H9 (cell line): ENCODE measurements around the gene BANP. TPM values are rescaled to one million over a fixed set of nuclear protein-coding genes. Genes with fewer than 3 reads are reported as not detected.
"Not testable (repeated sequence)": the region's sequence is repeated elsewhere in the genome, so short reads cannot be mapped to it uniquely, and the experiment has no call there.

Experiments used
- DNase-seq: peaks from one replicate; pipeline ENCODE4 v3.0.0-alpha.2; 2017
- H2AFZ ChIP-seq: one replicate; pipeline ENCODE4 v1.6.1; 2013; ENCODE audit warnings: mild to moderate bottlenecking, low read length, control low read depth, moderate library complexity
- H2AK5ac ChIP-seq: 2 replicates; pipeline ENCODE4 v1.6.1; 2013; ENCODE audit warnings: low read length, control low read depth, mixed read lengths; ENCODE audit not compliant: insufficient read length
- H2BK120ac ChIP-seq: one replicate; pipeline ENCODE4 v1.6.1; 2013; ENCODE audit warnings: low read depth, mild to moderate bottlenecking, low read length, control low read depth, inconsistent platforms; ENCODE audit not compliant: poor library complexity, severe bottlenecking
- H2BK12ac ChIP-seq: 2 replicates; pipeline ENCODE4 v1.6.1; 2013; ENCODE audit warnings: low read length, control low read depth, mixed read lengths, low read depth; ENCODE audit not compliant: insufficient read length
- H2BK15ac ChIP-seq: 2 replicates; pipeline ENCODE4 v1.6.1; 2013; ENCODE audit warnings: low read depth, low read length, control low read depth
- H2BK20ac ChIP-seq: one replicate; pipeline ENCODE4 v1.6.1; 2013; ENCODE audit warnings: low read depth, mild to moderate bottlenecking, low read length, control low read depth, inconsistent platforms; ENCODE audit not compliant: poor library complexity, severe bottlenecking
- H2BK5ac ChIP-seq: 2 replicates; pipeline ENCODE4 v1.6.1; 2013; ENCODE audit warnings: low read length, control low read depth, mixed read lengths; ENCODE audit not compliant: insufficient read length
- H3K14ac ChIP-seq: 2 replicates; pipeline ENCODE4 v1.6.1; 2013; ENCODE audit warnings: low read length, control low read depth; ENCODE audit not compliant: insufficient read depth
- H3K18ac ChIP-seq: 2 replicates; pipeline ENCODE4 v1.6.1; 2013; ENCODE audit warnings: low read depth, mild to moderate bottlenecking, mixed read lengths, low read length, control low read depth; ENCODE audit not compliant: insufficient read length
- H3K23ac ChIP-seq: 2 replicates; pipeline ENCODE4 v1.6.1; 2013; ENCODE audit warnings: low read length, control low read depth, mixed read lengths, low read depth; ENCODE audit not compliant: insufficient read length
- H3K23me2 ChIP-seq: 2 replicates; pipeline ENCODE4 v1.6.1; 2013; ENCODE audit warnings: low read depth, mild to moderate bottlenecking, mixed read lengths, low read length, control low read depth; ENCODE audit not compliant: insufficient read length, poor library complexity, severe bottlenecking
- H3K27ac ChIP-seq: 2 replicates; pipeline ENCODE4 v1.5.1; 2013; ENCODE audit warnings: low read length, control low read depth, mixed read lengths, low read depth; ENCODE audit not compliant: insufficient read length
- H3K27me3 ChIP-seq: 2 replicates; pipeline ENCODE4 v1.6.1; 2013; ENCODE audit warnings: low read length, control low read depth, inconsistent platforms; ENCODE audit not compliant: insufficient read depth
- H3K4ac ChIP-seq: 2 replicates; pipeline ENCODE4 v1.6.1; 2013; ENCODE audit warnings: low read depth, mild to moderate bottlenecking, control low read depth, inconsistent platforms, low read length, moderate library complexity
- H3K4me1 ChIP-seq: 2 replicates; pipeline ENCODE4 v1.6.1; 2013; ENCODE audit warnings: low read length, control low read depth, inconsistent platforms; ENCODE audit not compliant: insufficient read depth
- H3K4me2 ChIP-seq: 2 replicates; pipeline ENCODE4 v1.6.1; 2013; ENCODE audit warnings: low read length, control low read depth, mixed read lengths; ENCODE audit not compliant: insufficient read length, insufficient read depth
- H3K56ac ChIP-seq: 2 replicates; pipeline ENCODE4 v1.6.1; 2013; ENCODE audit warnings: low read depth, mild to moderate bottlenecking, mixed read lengths, low read length, control low read depth; ENCODE audit not compliant: insufficient read length
- H3K79me1 ChIP-seq: 2 replicates; pipeline ENCODE4 v1.6.1; 2013; ENCODE audit warnings: low read depth, mild to moderate bottlenecking, moderate library complexity, low read length, control low read depth, inconsistent platforms; ENCODE audit not compliant: insufficient read depth, poor library complexity, severe bottlenecking
- H3K79me2 ChIP-seq: 2 replicates; pipeline ENCODE4 v1.6.1; 2013; ENCODE audit warnings: low read length, control low read depth, inconsistent platforms; ENCODE audit not compliant: insufficient read depth
- H3K9ac ChIP-seq: 2 replicates; pipeline ENCODE4 v1.6.1; 2013; ENCODE audit warnings: low read length, control low read depth, mixed read lengths; ENCODE audit not compliant: insufficient read length; ENCODE audit errors: extremely low read depth
- H3K9me3 ChIP-seq: one replicate; pipeline ENCODE4 v1.6.1; 2013; ENCODE audit warnings: low read depth, low read length, inconsistent platforms; ENCODE audit not compliant: control insufficient read depth
- H3T11ph ChIP-seq: one replicate; pipeline ENCODE4 v1.6.1; 2013; ENCODE audit warnings: mild to moderate bottlenecking, low read length, control low read depth, inconsistent platforms
- H4K20me1 ChIP-seq: one replicate; pipeline ENCODE4 v1.6.1; 2013; ENCODE audit not compliant: control insufficient read depth, insufficient read length, insufficient read depth
- H4K5ac ChIP-seq: 2 replicates; pipeline ENCODE4 v1.6.1; 2013; ENCODE audit warnings: low read depth, mild to moderate bottlenecking, mixed read lengths, low read length, control low read depth; ENCODE audit not compliant: insufficient read length
- H4K8ac ChIP-seq: replicated peaks from 2 replicates; pipeline ENCODE4 v1.6.1; 2013; ENCODE audit warnings: low read length, control low read depth, mixed read lengths, low read depth; ENCODE audit not compliant: insufficient read length
- H4K91ac ChIP-seq: 2 replicates; pipeline ENCODE4 v1.6.1; 2013; ENCODE audit warnings: low read depth, mild to moderate bottlenecking, moderate library complexity, mixed read lengths, low read length, control low read depth; ENCODE audit not compliant: insufficient read length
- H3K27ac Mint-ChIP-seq, 3 experiments: 2 replicates in 2 of 3; 3 replicates in 1 of 3; pipeline ENCODE4 v1.8.0; 2020 to 2021; ENCODE audit warnings: mixed read lengths in 3 of 3, mild to moderate bottlenecking in 1 of 3, moderate library complexity in 1 of 3
- H3K27me3 Mint-ChIP-seq: 2 replicates; pipeline ENCODE4 v1.8.0; 2021; ENCODE audit warnings: low read depth, mild to moderate bottlenecking, moderate library complexity, mixed read lengths
- H3K36me3 Mint-ChIP-seq, 3 experiments: 2 replicates in 2 of 3; 3 replicates in 1 of 3; pipeline ENCODE4 v1.8.0; 2020 to 2021; ENCODE audit warnings: low read depth in 3 of 3, mixed read lengths in 3 of 3; ENCODE audit not compliant: insufficient read depth in 1 of 3
- H3K4me1 Mint-ChIP-seq, 2 experiments: 2 replicates each; pipeline ENCODE4 v1.8.0; 2020; ENCODE audit warnings: mixed read lengths in 2 of 2
- H3K4me3 Mint-ChIP-seq, 2 experiments: 2 replicates in 1 of 2; 3 replicates in 1 of 2; pipeline ENCODE4 v1.8.0; 2020 to 2021; ENCODE audit warnings: mild to moderate bottlenecking in 2 of 2, mixed read lengths in 2 of 2, moderate library complexity in 1 of 2
- H3K9me3 Mint-ChIP-seq, 2 experiments: 2 replicates in 1 of 2; 3 replicates in 1 of 2; pipeline ENCODE4 v1.8.0; 2020; ENCODE audit warnings: mild to moderate bottlenecking in 2 of 2, mixed read lengths in 2 of 2, moderate library complexity in 1 of 2
- CTCF ChIP-seq: fragments of 200-600 bp; sonication (generic); conservative IDR thresholded peaks from 3 replicates; pipeline ENCODE4 v1.8.0; 2021; ENCODE audit warnings: antibody characterized with exemption, mild to moderate bottlenecking
- WGBS: extraction: QIAGEN DNeasy Blood & Tissue Kit; methylation state at CpG from one replicate; pipeline ENCODE4 v1.1.7; 2013; ENCODE audit warnings: missing lambda C conversion rate, low lambda C conversion rate, mixed read lengths; ENCODE audit not compliant: insufficient read length; ENCODE audit errors: extremely low coverage; 5-methylcytosine and 5-hydroxymethylcytosine counted together
- total RNA-seq: library from RNA; stranded (reverse); gene quantifications from 2 replicates; pipeline ENCODE4 v1.2.1, GENCODE V29; 2021

The BANP gene
- total RNA-seq, 1 experiment from 2014 or later, result 24.9 TPM

GRCh38 chr16:87909203-87909935, 41.9 kb upstream of the BANP start:
- H3K14ac ChIP-seq, H3K4ac ChIP-seq, H3K23me2 ChIP-seq, H2BK12ac ChIP-seq, H3K9ac ChIP-seq, H2AFZ ChIP-seq, H3K27me3 ChIP-seq, H3K36me3 Mint-ChIP-seq, H4K91ac ChIP-seq, H4K20me1 ChIP-seq, H2BK5ac ChIP-seq, H3K18ac ChIP-seq, H4K8ac ChIP-seq, H3K4me2 ChIP-seq, H3T11ph ChIP-seq, H3K27ac ChIP-seq, H3K79me2 ChIP-seq, H2BK15ac ChIP-seq, H2BK120ac ChIP-seq, H3K4me1 ChIP-seq, H3K9me3 Mint-ChIP-seq, H4K5ac ChIP-seq, H3K79me1 ChIP-seq, H3K56ac ChIP-seq, H3K23ac ChIP-seq, H3K9me3 ChIP-seq, H2BK20ac ChIP-seq, H2AK5ac ChIP-seq: not testable (repeated sequence)
- H3K27ac Mint-ChIP-seq, result peak overlapping the region in 1 of 3 experiments; percentile 72; a peak in 1 of 7 replicates
- H3K4me1 Mint-ChIP-seq, result peaks cover 6 to 12% of the 10 kb centered on the region in 2 experiments
- TF ChIP-seq CTCF, result peak; percentile 97
- DNase-seq, result peak; percentile 87
- no CpG with 5 or more reads among the region's 36 CpGs for WGBS
- H3K27me3 Mint-ChIP-seq, result peaks cover 34% of the 10 kb centered on the region
- H3K4me3 Mint-ChIP-seq, result peak overlapping the region in 1 of 2 experiments; percentile 24; a peak in 1 of 5 replicates

GRCh38 chr16:87911106-87911763, 40.0 kb upstream of the BANP start:
- H3K9me3 ChIP-seq, H4K20me1 ChIP-seq, H3K14ac ChIP-seq, H4K91ac ChIP-seq, DNase-seq, H2BK5ac ChIP-seq, H3K79me2 ChIP-seq, H3K4me1 Mint-ChIP-seq, H3K27ac ChIP-seq, H2AK5ac ChIP-seq, H3K56ac ChIP-seq, H2BK15ac ChIP-seq, H2BK12ac ChIP-seq, H4K5ac ChIP-seq, H3K4me3 Mint-ChIP-seq, H3K27me3 ChIP-seq, H3K9ac ChIP-seq, H2BK120ac ChIP-seq, H3K4me1 ChIP-seq, H3K27ac Mint-ChIP-seq, H3K4me2 ChIP-seq, H2AFZ ChIP-seq, H3K36me3 Mint-ChIP-seq, H4K8ac ChIP-seq, H3K18ac ChIP-seq, H3K4ac ChIP-seq, H2BK20ac ChIP-seq, H3K23ac ChIP-seq, H3K23me2 ChIP-seq, H3K9me3 Mint-ChIP-seq, H3K79me1 ChIP-seq, H3T11ph ChIP-seq: not testable (repeated sequence)
- WGBS, result no CpG with 5 or more reads among the region's 23 CpGs
- peaks cover 32% of the 10 kb centered on the region for H3K27me3 Mint-ChIP-seq
